PFSK-1 (cell line): ENCODE measurements around the gene MAPK14.
A peak's percentile ranks its signal among the peaks of the same experiment; 100 is the strongest.

Experiments used
- FOXP2 ChIP-seq: optimal IDR thresholded peaks from 2 replicates; pipeline ENCODE3; 2011; ENCODE audit warnings: borderline replicate concordance, control low read depth, inconsistent platforms; ENCODE audit not compliant: insufficient read depth; ENCODE audit errors: extremely low read length, extremely low read depth
- POLR2AphosphoS5 ChIP-seq: IDR thresholded peaks from 2 replicates; pipeline ENCODE4 v1.6.1; 2012; ENCODE audit warnings: low read depth, mild to moderate bottlenecking, control low read depth, low read length, moderate library complexity
- REST ChIP-seq, 2 experiments: IDR thresholded peaks; 2 replicates each; pipeline versions ENCODE4 v1.6.1 to v1.8.0; 2011 to 2012; ENCODE audit warnings: low read depth in 2 of 2, low read length in 2 of 2, control low read depth in 1 of 2, inconsistent platforms in 1 of 2, mild to moderate bottlenecking in 1 of 2, moderate library complexity in 1 of 2; ENCODE audit not compliant: insufficient read depth in 1 of 2
- SIN3A ChIP-seq: IDR thresholded peaks from 2 replicates; pipeline ENCODE4 v1.6.1; 2012; ENCODE audit warnings: mild to moderate bottlenecking, low read length, moderate library complexity, borderline replicate concordance; ENCODE audit not compliant: insufficient read depth
- TAF1 ChIP-seq: IDR thresholded peaks from 2 replicates; pipeline ENCODE4 v1.6.1; 2012; ENCODE audit warnings: low read length, control low read depth, borderline replicate concordance; ENCODE audit not compliant: insufficient read depth

The MAPK14 gene

DNA sequence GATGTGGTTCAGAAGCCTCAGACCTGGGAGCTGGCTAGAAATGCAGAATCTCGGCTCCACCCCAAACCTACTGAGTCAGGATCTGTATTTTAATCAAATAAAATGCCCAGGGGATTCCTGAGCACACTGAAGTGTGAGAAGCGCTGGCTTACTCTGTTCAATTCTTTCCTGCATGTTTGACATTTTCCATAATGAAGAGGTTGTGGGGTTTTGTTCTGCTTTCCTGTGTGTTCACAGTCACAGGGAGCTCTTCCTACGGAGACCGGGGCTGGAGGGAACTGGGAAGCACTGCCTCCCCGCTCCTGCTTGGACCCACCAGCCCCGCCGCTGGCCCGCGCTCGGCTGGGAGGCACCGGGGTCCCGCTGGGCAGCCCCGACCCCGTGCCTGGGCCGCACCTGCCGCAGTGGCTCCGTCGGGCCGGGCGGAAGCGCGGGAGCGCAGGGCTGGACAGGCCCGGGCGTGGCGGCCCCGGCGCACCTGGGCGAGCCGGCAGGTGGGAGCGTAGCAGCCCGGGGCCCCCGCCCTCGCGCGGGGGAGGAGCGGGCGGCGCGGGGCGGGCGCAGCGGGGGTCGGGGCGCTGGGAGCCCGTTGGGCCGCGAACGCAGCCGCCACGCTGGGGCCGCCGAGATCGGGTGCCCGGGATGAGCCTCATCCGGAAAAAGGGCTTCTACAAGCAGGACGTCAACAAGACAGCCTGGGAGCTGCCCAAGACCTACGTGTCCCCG, 102.5 kb downstream of the MAPK14 start, which contains the start of gene MAPK13:
Gene MAPK13 (plus strand): TSS at position 573 of the 726 bp plus-strand sequence. CDS start 70 bp downstream, at position 643.
- TF ChIP-seq POLR2AphosphoS5 (no peak), SIN3A (no peak), FOXP2 (no peak), REST (IDR thresholded peaks at IDR 0.05; ENCODE audit: insufficient read depth in 1 of 2, low read depth in 2 of 2, low read length in 2 of 2) (no peak), TAF1 (no peak)

DNA sequence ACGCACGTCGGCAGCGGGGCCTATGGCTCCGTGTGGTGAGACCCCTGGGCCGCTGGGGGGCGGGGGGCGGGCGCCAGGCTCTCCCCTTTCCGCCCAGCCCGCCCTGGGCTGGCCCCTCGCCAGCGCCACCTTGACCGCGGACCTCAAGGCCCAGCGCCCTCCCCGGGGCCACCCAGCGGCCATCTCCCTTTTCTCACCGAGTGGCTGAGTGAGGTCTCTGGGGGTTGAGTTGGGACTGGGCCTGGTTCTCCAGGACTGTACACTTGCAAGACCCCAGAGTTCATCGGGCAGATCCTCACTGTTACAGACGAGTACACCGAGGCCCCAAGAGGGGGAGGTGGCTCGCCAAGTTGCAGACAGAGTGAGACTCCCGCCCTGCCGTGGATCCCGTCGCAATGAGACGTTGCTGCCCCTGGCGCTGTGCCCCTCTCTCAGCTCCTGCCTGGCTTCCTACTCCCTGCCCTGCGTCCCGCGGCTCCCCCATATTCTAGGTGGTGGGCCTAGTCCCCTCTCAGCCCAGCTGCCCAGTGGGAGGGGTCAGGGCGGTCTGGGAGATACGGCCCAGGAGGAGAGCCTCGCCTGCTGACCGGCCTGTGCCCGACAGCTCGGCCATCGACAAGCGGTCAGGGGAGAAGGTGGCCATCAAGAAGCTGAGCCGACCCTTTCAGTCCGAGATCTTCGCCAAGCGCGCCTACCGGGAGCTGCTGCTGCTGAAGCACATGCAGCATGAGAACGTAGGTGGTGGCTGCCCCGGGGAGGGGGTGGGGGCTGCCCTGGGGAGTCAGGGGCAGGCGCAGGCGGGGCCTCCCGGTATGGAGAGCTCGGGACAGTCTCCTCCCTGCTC, 103.3 kb downstream of the MAPK14 start:
- no peak for TF ChIP-seq POLR2AphosphoS5
- no peak for TF ChIP-seq SIN3A
- no peak for TF ChIP-seq FOXP2
- no peak for TF ChIP-seq TAF1
- TF ChIP-seq REST (IDR thresholded peaks at IDR 0.05; ENCODE audit: insufficient read depth in 1 of 2, low read depth in 2 of 2, low read length in 2 of 2), result no peak

DNA sequence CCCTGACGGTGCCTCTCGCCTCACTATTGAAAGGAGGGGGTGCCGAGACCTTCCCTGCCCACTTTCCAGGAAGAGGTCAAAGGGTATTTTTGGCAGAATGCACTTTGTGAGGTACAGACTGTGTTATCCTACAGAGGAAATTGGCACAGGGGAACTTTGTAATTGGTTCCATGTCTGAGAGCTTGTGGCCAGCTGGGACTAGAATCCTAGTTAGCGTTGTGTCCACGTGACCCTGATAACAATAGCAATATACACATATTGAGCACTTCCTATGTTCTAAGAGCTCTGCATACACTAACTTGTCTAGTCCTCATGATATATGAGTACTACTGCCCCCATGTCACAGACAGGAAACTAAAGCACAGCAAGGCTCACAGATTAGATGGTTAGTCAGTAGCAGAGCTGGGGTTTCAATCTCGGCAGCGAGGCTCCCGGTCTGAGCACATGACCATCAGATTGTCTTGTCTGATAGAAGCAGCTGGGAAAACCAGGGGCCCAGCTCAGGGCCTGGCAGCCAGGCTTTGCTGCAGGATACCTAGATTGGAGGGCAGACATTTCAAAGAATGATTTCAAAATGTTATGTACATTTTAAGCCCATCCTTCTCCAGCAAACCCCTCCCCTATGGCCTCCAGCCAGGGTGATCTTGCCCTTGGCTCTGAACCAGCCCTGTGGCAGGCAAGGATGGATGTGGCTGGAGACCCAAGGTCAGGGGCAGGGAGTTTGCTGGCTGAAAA, 104.1 kb downstream of the MAPK14 start:
- TF ChIP-seq REST (IDR thresholded peaks at IDR 0.05; ENCODE audit: insufficient read depth in 1 of 2, low read depth in 2 of 2, low read length in 2 of 2) (no peak), TAF1 (peak; percentile 41; the same call in 1 of the 2 replicates), SIN3A (no peak; the same call in 1 of the 2 replicates), FOXP2 (peak; percentile 49), POLR2AphosphoS5 (0 out of 2 replicates have a peak, but pooled peaks have one; percentile 27)

DNA sequence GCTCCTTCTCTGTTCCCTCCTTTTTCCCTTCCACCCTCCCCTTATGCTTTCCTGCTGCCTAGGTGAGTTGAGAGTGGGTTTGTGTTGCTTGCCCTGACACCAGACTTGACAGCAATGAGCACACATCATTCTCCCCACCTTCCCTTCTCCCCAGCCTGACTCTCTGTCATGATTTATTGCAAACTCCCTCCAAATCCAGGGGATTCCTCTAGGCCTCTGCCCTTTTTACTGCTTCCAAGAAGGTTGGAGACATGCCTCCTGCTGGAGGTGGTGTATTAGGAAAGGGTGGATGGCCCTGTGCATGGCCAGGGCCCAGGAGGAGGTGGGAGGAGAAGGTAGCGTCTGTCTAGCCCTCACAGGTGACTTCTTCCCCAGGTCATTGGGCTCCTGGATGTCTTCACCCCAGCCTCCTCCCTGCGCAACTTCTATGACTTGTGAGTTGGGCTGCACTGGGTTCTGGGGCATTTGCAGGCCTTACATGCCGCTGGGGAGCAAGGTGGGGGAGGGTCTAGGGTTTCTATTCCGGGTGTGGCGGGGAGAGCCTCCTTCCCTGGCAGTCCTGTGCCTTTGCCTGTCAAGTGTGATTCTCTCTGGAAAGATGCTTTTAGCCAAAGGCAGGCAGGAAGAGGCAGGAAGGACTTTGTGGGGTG, 104.8 kb downstream of the MAPK14 start:
- no peak for TF ChIP-seq POLR2AphosphoS5
- TF ChIP-seq REST (IDR thresholded peaks at IDR 0.05; ENCODE audit: insufficient read depth in 1 of 2, low read depth in 2 of 2, low read length in 2 of 2), result no peak
- TF ChIP-seq SIN3A, result no peak
- no peak for TF ChIP-seq FOXP2
- no peak for TF ChIP-seq TAF1
